ENCODE measurements around the gene AATK. TPM values are rescaled to one million over a fixed set of nuclear protein-coding genes. Genes with fewer than 3 reads are reported as not detected.

The AATK gene
- total RNA-seq, 1 donor from 2014 or later = 0.89 TPM

- Mint-ChIP-seq H3K9me3 (peaks cover 18% of the 10 kb centered on the region), H3K4me3 (ENCODE audit: low read depth) (no peak overlapping the region), H3K27ac (no peak overlapping the region), H3K27me3 (ENCODE audit: low read depth) (no peaks in the 10 kb centered on the region), H3K4me1 (ENCODE audit: low read depth) (no peaks in the 10 kb centered on the region), H3K36me3 (ENCODE audit: low read depth) (no peaks in the 10 kb centered on the region)
- intact Hi-C loops (cut with micrococcal nuclease) = no loop called here
- no peak for DNase-seq (ENCODE audit: low spot score)
Observed at GRCh38 chr17:81138500-81138899, 27.5 kb downstream of the AATK start.

- DNase-seq (ENCODE audit: low spot score) = no peak
- no peak overlapping the region for H3K4me3 Mint-ChIP-seq (ENCODE audit: low read depth)
- H3K36me3 Mint-ChIP-seq (ENCODE audit: low read depth) = no peaks in the 10 kb centered on the region
- peaks cover 18% of the 10 kb centered on the region for H3K9me3 Mint-ChIP-seq
- H3K4me1 Mint-ChIP-seq (ENCODE audit: low read depth) = no peaks in the 10 kb centered on the region
- H3K27me3 Mint-ChIP-seq (ENCODE audit: low read depth) = no peaks in the 10 kb centered on the region
- intact Hi-C loops (cut with micrococcal nuclease) = no loop called here
- H3K27ac Mint-ChIP-seq = no peak overlapping the region
Observed at GRCh38 chr17:81138083-81138482, 27.9 kb downstream of the AATK start.

GRCh38 chr17:81137248-81137647, 28.8 kb downstream of the AATK start:
- Mint-ChIP-seq H3K4me1 (ENCODE audit: low read depth) (no peaks in the 10 kb centered on the region), H3K27ac (no peak overlapping the region), H3K27me3 (ENCODE audit: low read depth) (no peaks in the 10 kb centered on the region), H3K9me3 (peaks cover 18% of the 10 kb centered on the region), H3K4me3 (ENCODE audit: low read depth) (no peak overlapping the region), H3K36me3 (ENCODE audit: low read depth) (no peaks in the 10 kb centered on the region)
- no peak for DNase-seq (ENCODE audit: low spot score)
- intact Hi-C loops (cut with micrococcal nuclease) = no loop called here

- Mint-ChIP-seq H3K36me3 (ENCODE audit: low read depth) (no peaks in the 10 kb centered on the region), H3K4me3 (ENCODE audit: low read depth) (no peak overlapping the region), H3K27ac (no peak overlapping the region), H3K27me3 (ENCODE audit: low read depth) (no peaks in the 10 kb centered on the region), H3K9me3 (peaks cover 18% of the 10 kb centered on the region), H3K4me1 (ENCODE audit: low read depth) (no peaks in the 10 kb centered on the region)
- DNase-seq (ENCODE audit: low spot score) = no peak
- intact Hi-C loops (cut with micrococcal nuclease) = no loop called here
Observed at GRCh38 chr17:81136366-81136765, 29.7 kb downstream of the AATK start.

GRCh38 chr17:81135505-81136278, 30.3 kb downstream of the AATK start:
- Mint-ChIP-seq H3K27me3 (ENCODE audit: low read depth) (no peaks in the 10 kb centered on the region), H3K36me3 (ENCODE audit: low read depth) (no peaks in the 10 kb centered on the region), H3K4me1 (ENCODE audit: low read depth) (no peaks in the 10 kb centered on the region), H3K9me3 (peaks cover 18% of the 10 kb centered on the region), H3K4me3 (ENCODE audit: low read depth) (no peak overlapping the region), H3K27ac (no peak overlapping the region)
- no peak for DNase-seq (ENCODE audit: low spot score)
- intact Hi-C loops (cut with micrococcal nuclease) = no loop called here

- H3K9me3 Mint-ChIP-seq = peaks cover 18% of the 10 kb centered on the region
- no peaks in the 10 kb centered on the region for H3K36me3 Mint-ChIP-seq (ENCODE audit: low read depth)
- H3K27ac Mint-ChIP-seq = no peak overlapping the region
- no peaks in the 10 kb centered on the region for H3K4me1 Mint-ChIP-seq (ENCODE audit: low read depth)
- DNase-seq (ENCODE audit: low spot score) = no peak
- intact Hi-C loops (cut with micrococcal nuclease) = no loop called here
- no peaks in the 10 kb centered on the region for H3K27me3 Mint-ChIP-seq (ENCODE audit: low read depth)
- H3K4me3 Mint-ChIP-seq (ENCODE audit: low read depth) = no peak overlapping the region
Observed at GRCh38 chr17:81134064-81134781, 31.8 kb downstream of the AATK start.

GRCh38 chr17:81132770-81133723, 33.0 kb downstream of the AATK start:
- Mint-ChIP-seq H3K36me3 (ENCODE audit: low read depth) (no peaks in the 10 kb centered on the region), H3K4me3 (ENCODE audit: low read depth) (no peak overlapping the region), H3K27me3 (ENCODE audit: low read depth) (no peaks in the 10 kb centered on the region), H3K27ac (no peak overlapping the region), H3K4me1 (ENCODE audit: low read depth) (no peaks in the 10 kb centered on the region), H3K9me3 (peaks cover 7% of the 10 kb centered on the region)
- intact Hi-C loops (cut with micrococcal nuclease) = no loop called here
- no peak for DNase-seq (ENCODE audit: low spot score)

GRCh38 chr17:81132197-81132540, 33.9 kb downstream of the AATK start:
- Mint-ChIP-seq H3K4me1 (ENCODE audit: low read depth) (no peaks in the 10 kb centered on the region), H3K9me3 (no peaks in the 10 kb centered on the region), H3K27ac (no peak overlapping the region), H3K27me3 (ENCODE audit: low read depth) (no peaks in the 10 kb centered on the region), H3K4me3 (ENCODE audit: low read depth) (no peak overlapping the region), H3K36me3 (ENCODE audit: low read depth) (no peaks in the 10 kb centered on the region)
- DNase-seq (ENCODE audit: low spot score) = no peak
- intact Hi-C loops (cut with micrococcal nuclease) = no loop called here

GRCh38 chr17:81131486-81132196, 34.4 kb downstream of the AATK start:
- H3K36me3 Mint-ChIP-seq (ENCODE audit: low read depth) = no peaks in the 10 kb centered on the region
- intact Hi-C loops (cut with micrococcal nuclease) = no loop called here
- H3K27ac Mint-ChIP-seq = no peak overlapping the region
- H3K4me1 Mint-ChIP-seq (ENCODE audit: low read depth) = no peaks in the 10 kb centered on the region
- H3K9me3 Mint-ChIP-seq = no peaks in the 10 kb centered on the region
- H3K4me3 Mint-ChIP-seq (ENCODE audit: low read depth) = no peak overlapping the region
- DNase-seq (ENCODE audit: low spot score) = no peak
- no peaks in the 10 kb centered on the region for H3K27me3 Mint-ChIP-seq (ENCODE audit: low read depth)

- Mint-ChIP-seq H3K27ac (no peak overlapping the region), H3K4me3 (ENCODE audit: low read depth) (no peak overlapping the region), H3K9me3 (no peaks in the 10 kb centered on the region), H3K36me3 (ENCODE audit: low read depth) (no peaks in the 10 kb centered on the region), H3K27me3 (ENCODE audit: low read depth) (no peaks in the 10 kb centered on the region), H3K4me1 (ENCODE audit: low read depth) (no peaks in the 10 kb centered on the region)
- intact Hi-C loops (cut with micrococcal nuclease) = no loop called here
- DNase-seq (ENCODE audit: low spot score) = no peak
Observed at GRCh38 chr17:81130385-81131361, 35.3 kb downstream of the AATK start.

GRCh38 chr17:81129711-81130367, 36.2 kb downstream of the AATK start:
- H3K4me3 Mint-ChIP-seq (ENCODE audit: low read depth) = no peak overlapping the region
- no peaks in the 10 kb centered on the region for H3K27me3 Mint-ChIP-seq (ENCODE audit: low read depth)
- H3K4me1 Mint-ChIP-seq (ENCODE audit: low read depth) = no peaks in the 10 kb centered on the region
- H3K36me3 Mint-ChIP-seq (ENCODE audit: low read depth) = no peaks in the 10 kb centered on the region
- H3K27ac Mint-ChIP-seq = no peak overlapping the region
- DNase-seq (ENCODE audit: low spot score) = no peak
- no peaks in the 10 kb centered on the region for H3K9me3 Mint-ChIP-seq
- intact Hi-C loops (cut with micrococcal nuclease) = no loop called here

Data from activated T-helper 2 cell treated with anti-CD3 and anti-CD28 coated beads, Interferon-gamma antibody, Interleukin-2, Interleukin-4, amounts not matched to agents 10 μg/mL and 5 μg/mL and 100 μg/mL, durations not matched to agents 14 hours and 24 hours and 36 hours (primary cell).